Upper lobe of left lung (tissue), 6 donors: Measurements from ENCODE around the gene CHODL. TPM values are rescaled to one million over a fixed set of nuclear protein-coding genes. Genes with fewer than 3 reads are reported as not detected.
A peak's percentile ranks its signal among the peaks of the same experiment; 100 is the strongest.

ENCODE experiments used
- ATAC-seq, 2 donors: fragments of 200-7000 bp; cut with Tn5 transposase; one replicate each; pipeline ENCODE4 v1.9.1; 2022; ENCODE audit warnings: mild to moderate bottlenecking in 2 of 2, moderate library complexity in 2 of 2; ENCODE audit not compliant: low FRiP score in 2 of 2
- DNase-seq, 2 donors: peaks; one replicate each; pipeline ENCODE4 v3.0.0-alpha.2; 2019 to 2020
- H3K27ac ChIP-seq, 4 donors: fragments of 200-600 bp; sonication (generic); one replicate each; pipeline ENCODE4 v1.5.1; 2016 to 2019
- H3K27me3 ChIP-seq, 4 donors: fragments of 200-600 bp; sonication (generic); one replicate each; pipeline ENCODE4 v1.5.1; 2017 to 2019
- H3K36me3 ChIP-seq, 4 donors: fragments of 200-600 bp; sonication (generic); one replicate each; pipeline ENCODE4 v1.5.1; 2016 to 2019
- H3K4me1 ChIP-seq, 4 donors: fragments of 200-600 bp; sonication (generic); one replicate each; pipeline ENCODE4 v1.5.1; 2018 to 2019
- H3K4me3 ChIP-seq, 4 donors: fragments of 200-600 bp; sonication (generic); one replicate each; pipeline ENCODE4 v1.5.1; 2017 to 2019; ENCODE audit warnings: mild to moderate bottlenecking in 2 of 4, moderate library complexity in 1 of 4
- H3K9me3 ChIP-seq, 4 donors: fragments of 200-600 bp; sonication (generic); one replicate each; pipeline ENCODE4 v1.5.1; 2018 to 2019
- CTCF ChIP-seq, 6 experiments: fragments of 450-650 bp in 4 of 6; fragments of 200-600 bp in 2 of 6; sonication (generic) in 2 of 6; IDR thresholded peaks; one replicate each; pipeline ENCODE4 v1.5.1; 2016 to 2019; ENCODE audit warnings: antibody characterized with exemption in 6 of 6
- EP300 ChIP-seq, 4 donors: sonication (generic); formaldehyde crosslinking; IDR thresholded peaks; one replicate each; pipeline ENCODE4 v1.5.1; 2017; ENCODE audit warnings: antibody characterized with exemption in 4 of 4, control low read depth in 2 of 4
- POLR2A ChIP-seq, 4 donors: fragments of 450-650 bp; IDR thresholded peaks; one replicate each; pipeline ENCODE4 v1.5.1; 2016 to 2017; ENCODE audit warnings: antibody characterized with exemption in 4 of 4, mild to moderate bottlenecking in 2 of 4
- POLR2AphosphoS5 ChIP-seq, 2 donors: sonication (generic); formaldehyde crosslinking; IDR thresholded peaks; one replicate each; pipeline ENCODE4 v1.5.1; 2017; ENCODE audit warnings: antibody characterized with exemption in 2 of 2
- WGBS, 2 donors: methylation state at CpG; one replicate each; pipeline ENCODE4 v1.1.5; 2017 to 2018; 5-methylcytosine and 5-hydroxymethylcytosine counted together
- total RNA-seq, 6 donors: library from RNA; depleted of rRNA in 4 of 6; stranded (reverse); fragments of >200 nt in 4 of 6; gene quantifications; one replicate each; pipeline versions ENCODE4 v1.1.0 to v1.2.1, GENCODE V29; 2016 to 2021
- donor health status: DM: no; HTN: no; CAD: no; lungs with moderate emphysema.
- donor health status: DM: no; HTN: yes; CAD: no; lungs with severe emphysema.

Gene CHODL
- total RNA-seq = under 1 TPM in 2 of 6 donors, not detected in 4; 0.27 to 0.39 TPM

GRCh38 chr21:18244671-18245463, at the start of gene CHODL:
Gene CHODL (plus strand): TSS chr21:18244833. CDS start chr21:18245224, 391 bp downstream.
- 2 to 3% methylated on average over 20 to 55 of the region's 72 CpGs for WGBS, 2 donors
- DNase-seq = peak in 1 of 2 donors; percentile 79
- TF ChIP-seq CTCF (IDR thresholded peaks at IDR 0.05) (no peak), EP300 (IDR thresholded peaks at IDR 0.05) (no peak), POLR2A (IDR thresholded peaks at IDR 0.05) (no peak), POLR2AphosphoS5 (IDR thresholded peaks at IDR 0.05) (no peak)

DNA sequence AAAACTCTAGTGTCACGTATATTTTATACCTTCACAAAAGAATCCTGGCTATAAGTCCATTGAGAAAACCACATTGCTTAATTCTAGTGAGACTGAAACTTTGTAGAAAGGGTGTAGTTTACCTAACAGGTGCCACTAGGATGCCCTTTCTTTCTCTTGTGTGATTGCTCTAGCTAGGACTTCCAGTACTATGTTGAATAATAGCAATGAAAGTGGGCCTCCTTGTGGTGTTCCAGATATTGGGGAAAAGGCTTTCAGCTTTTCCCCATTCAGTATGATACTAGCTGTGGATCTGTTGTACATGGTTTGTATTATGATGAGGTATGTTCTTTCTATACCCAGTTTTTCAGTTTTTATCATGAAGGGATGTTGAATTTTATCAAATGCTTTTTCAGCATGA, 39.7 kb upstream of the CHODL start:
- H3K27ac ChIP-seq = no peak overlapping the region
- TF ChIP-seq POLR2AphosphoS5 (IDR thresholded peaks at IDR 0.05) (no peak), CTCF (IDR thresholded peaks at IDR 0.05) (no peak), EP300 (IDR thresholded peaks at IDR 0.05) (no peak), POLR2A (IDR thresholded peaks at IDR 0.05) (no peak)
- H3K4me1 ChIP-seq = no peaks in the 10 kb centered on the region
- H3K36me3 ChIP-seq = no peaks in the 10 kb centered on the region
- no peak overlapping the region for H3K4me3 ChIP-seq
- no peak for ATAC-seq
- H3K27me3 ChIP-seq = no peaks in the 10 kb centered on the region
- no peak for DNase-seq
- no peaks in the 10 kb centered on the region for H3K9me3 ChIP-seq
- WGBS, 2 donors = 90 to 98% methylated on average over 1 of the region's 1 CpG

More at GRCh38 chr21:18244671-18245463, at the start of gene CHODL:
- no peak within 1 kb of the TSS for H3K27ac ChIP-seq
- H3K4me1 ChIP-seq = peaks cover 6 to 18% (median 10%) of the 10 kb centered on the region in 4 donors
- H3K36me3 ChIP-seq = no peaks in the 10 kb centered on the region
- ATAC-seq = peak in 1 of 2 donors; percentile 71
- peak within 1 kb of the TSS; percentile 3 to 41 (median 29) for H3K4me3 ChIP-seq
- peaks cover 0 to 11% (median 0%) of the 10 kb centered on the region in 4 donors for H3K27me3 ChIP-seq
- no peaks in the 10 kb centered on the region for H3K9me3 ChIP-seq

- Histone ChIP-seq H3K4me3 (no peak overlapping the region), H3K36me3 (no peaks in the 10 kb centered on the region), H3K9me3 (peaks cover 0 to 12% (median 8%) of the 10 kb centered on the region in 4 donors), H3K4me1 (no peaks in the 10 kb centered on the region), H3K27ac (no peak overlapping the region), H3K27me3 (no peaks in the 10 kb centered on the region)
- WGBS, 2 donors = 55 to 65% methylated on average over 1 of the region's 1 CpG
- DNase-seq (no peak), ATAC-seq (no peak)
- TF ChIP-seq POLR2AphosphoS5 (IDR thresholded peaks at IDR 0.05) = no peak
- no peak for TF ChIP-seq POLR2A (IDR thresholded peaks at IDR 0.05)
- TF ChIP-seq EP300 (IDR thresholded peaks at IDR 0.05) = no peak
- no peak for TF ChIP-seq CTCF (IDR thresholded peaks at IDR 0.05)
Measured at GRCh38 chr21:18218331-18218730, 26.3 kb upstream of the CHODL start.

DNA sequence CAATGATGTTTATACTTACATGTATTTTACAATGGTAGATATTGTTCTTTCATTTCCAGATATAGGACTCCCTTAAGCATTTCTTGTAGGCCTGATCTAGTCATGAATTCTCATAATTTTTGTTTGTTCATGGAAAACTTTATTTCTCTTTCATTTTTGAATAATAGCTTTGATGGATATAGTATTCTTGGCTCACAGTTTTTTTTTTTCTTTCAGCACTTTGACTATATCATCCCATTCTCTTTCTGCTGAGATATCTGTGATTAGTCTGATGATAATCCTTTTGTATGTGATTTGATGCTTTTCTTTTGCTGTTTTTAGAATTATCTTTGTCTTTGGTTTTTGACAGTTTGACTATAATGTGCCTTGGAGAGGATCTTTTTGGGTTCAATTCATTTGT, 24.1 kb upstream of the CHODL start:
- H3K4me3 ChIP-seq = no peak overlapping the region
- no peak for ATAC-seq
- no peaks in the 10 kb centered on the region for H3K36me3 ChIP-seq
- peaks cover 0 to 12% (median 8%) of the 10 kb centered on the region in 4 donors for H3K9me3 ChIP-seq
- no peak for DNase-seq
- H3K4me1 ChIP-seq = no peaks in the 10 kb centered on the region
- H3K27me3 ChIP-seq = no peaks in the 10 kb centered on the region
- H3K27ac ChIP-seq = no peak overlapping the region
- TF ChIP-seq EP300 (IDR thresholded peaks at IDR 0.05) (no peak), POLR2A (IDR thresholded peaks at IDR 0.05) (no peak), CTCF (IDR thresholded peaks at IDR 0.05) (no peak), POLR2AphosphoS5 (IDR thresholded peaks at IDR 0.05) (no peak)
